GM18907 (cell line): Measurements from ENCODE around the gene PIK3R5.

Source experiments
- ATAC-seq: cut with Tn5 transposase; IDR thresholded peaks from one replicate; pipeline ENCODE4 v1.9.1; 2021; ENCODE audit warnings: mild to moderate bottlenecking, moderate library complexity; ENCODE audit not compliant: unreplicated experiment

Gene PIK3R5

GRCh38 chr17:8955021-8955959 lies 10.2 kb downstream of the PIK3R5 start:
- ATAC-seq = no peak

- peak; percentile 67 for ATAC-seq
These were observed 11.2 kb downstream of the PIK3R5 start for GRCh38 chr17:8954339-8954738.

DNA sequence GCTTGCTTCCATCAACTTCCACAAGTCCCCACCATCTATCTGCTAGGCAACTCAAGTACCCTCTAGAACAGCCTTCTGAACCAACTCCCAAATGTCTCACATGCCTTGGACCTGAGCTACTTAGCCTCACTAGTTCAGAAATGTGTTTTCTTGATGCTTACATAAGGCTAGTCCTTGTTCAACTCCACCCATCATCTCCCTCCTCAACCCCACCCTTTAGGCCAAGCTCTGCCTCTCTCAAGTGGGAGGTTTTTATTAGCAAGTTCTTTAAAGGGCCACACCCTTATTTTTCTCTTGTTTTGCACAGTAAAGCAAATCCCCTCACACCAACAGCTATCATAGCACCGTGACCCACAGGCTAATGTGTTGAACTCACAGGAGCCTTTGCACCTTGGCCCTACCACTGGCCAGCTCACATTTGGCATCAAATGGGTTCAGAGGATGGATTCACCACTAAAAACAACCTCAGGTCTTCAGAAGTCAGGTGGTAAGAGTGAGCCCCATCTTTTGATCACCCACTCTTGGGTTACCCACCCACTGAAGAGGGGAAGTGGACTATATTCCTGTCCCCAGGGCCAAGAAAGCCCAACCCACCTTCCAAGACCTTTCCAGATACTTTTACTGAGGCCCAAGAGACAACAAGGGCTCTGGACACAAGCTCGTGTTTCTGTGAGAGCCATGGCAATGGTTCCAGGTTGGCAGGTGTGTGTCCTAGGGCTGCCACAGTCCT lies 12.2 kb downstream of the PIK3R5 start:
- no peak for ATAC-seq

DNA sequence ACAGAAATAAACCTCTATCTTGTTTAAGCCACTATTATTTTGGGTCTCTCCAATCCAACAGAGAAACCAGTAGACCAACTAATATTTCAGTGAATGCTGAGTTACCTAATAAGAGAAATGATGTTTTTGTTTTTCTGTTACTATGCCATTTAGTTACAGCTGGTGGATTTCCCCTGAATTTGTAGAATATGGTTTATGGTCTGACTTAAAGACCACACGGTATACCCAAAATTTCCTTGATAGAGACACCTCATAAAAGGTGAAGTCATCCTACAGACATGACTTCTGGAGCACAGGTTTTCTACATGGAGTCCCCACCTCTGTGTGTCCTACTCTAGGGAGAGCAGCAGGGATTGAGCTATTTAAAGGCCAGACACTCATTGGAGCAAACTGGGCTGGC lies 13.3 kb downstream of the PIK3R5 start:
- ATAC-seq = no peak

- no peak for ATAC-seq
These were observed 14.3 kb downstream of the PIK3R5 start for GRCh38 chr17:8951206-8951605.

- ATAC-seq = no peak
These were observed 16.3 kb downstream of the PIK3R5 start for GRCh38 chr17:8949061-8949661.

DNA sequence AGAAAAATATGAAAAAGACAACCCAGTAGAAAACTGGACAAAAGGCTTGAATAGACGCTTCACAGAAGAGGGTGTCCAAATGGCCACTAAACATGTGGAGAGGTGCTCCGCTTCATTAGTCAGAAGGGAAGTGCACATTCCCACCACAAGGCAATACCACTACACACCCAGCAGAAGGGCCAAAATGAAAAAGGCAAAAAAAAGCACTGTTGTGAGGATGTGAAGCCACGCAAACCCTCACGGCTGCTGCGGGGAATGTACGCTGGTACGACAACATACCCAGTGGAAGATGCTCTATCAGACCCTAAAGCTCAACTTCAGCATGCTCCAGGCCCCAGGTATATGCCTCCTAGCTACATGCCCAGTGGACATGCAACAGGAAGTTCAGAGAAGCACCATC lies 17.0 kb downstream of the PIK3R5 start:
- ATAC-seq = no peak

- ATAC-seq = no peak
These were observed 18.3 kb downstream of the PIK3R5 start for GRCh38 chr17:8947201-8947600.

- no peak for ATAC-seq
These were observed 19.0 kb downstream of the PIK3R5 start for GRCh38 chr17:8946476-8946875.

GRCh38 chr17:8946071-8946470 lies 19.4 kb downstream of the PIK3R5 start:
- no peak for ATAC-seq

DNA sequence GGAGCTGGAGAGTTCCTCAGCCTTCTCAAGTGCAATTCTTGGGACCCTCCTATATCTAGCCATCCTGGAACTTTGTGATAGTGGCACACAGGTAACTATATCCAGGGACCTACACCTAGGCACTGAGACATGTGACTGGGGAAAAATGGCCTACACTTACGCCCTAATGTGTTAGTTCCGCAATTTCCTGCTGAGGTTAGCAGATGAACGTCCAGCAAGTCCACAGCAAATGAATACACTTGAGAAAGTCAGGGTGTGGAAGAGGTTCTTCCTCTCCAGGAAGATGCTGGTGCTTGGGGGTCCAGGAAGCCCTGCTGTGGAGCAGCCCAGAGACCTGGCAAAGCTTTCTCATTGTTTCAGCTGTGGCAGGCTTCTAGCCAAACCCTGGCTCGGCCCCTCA lies 20.8 kb downstream of the PIK3R5 start:
- ATAC-seq = no peak

- ATAC-seq = no peak
These were observed 21.4 kb downstream of the PIK3R5 start for GRCh38 chr17:8944083-8944482.

DNA sequence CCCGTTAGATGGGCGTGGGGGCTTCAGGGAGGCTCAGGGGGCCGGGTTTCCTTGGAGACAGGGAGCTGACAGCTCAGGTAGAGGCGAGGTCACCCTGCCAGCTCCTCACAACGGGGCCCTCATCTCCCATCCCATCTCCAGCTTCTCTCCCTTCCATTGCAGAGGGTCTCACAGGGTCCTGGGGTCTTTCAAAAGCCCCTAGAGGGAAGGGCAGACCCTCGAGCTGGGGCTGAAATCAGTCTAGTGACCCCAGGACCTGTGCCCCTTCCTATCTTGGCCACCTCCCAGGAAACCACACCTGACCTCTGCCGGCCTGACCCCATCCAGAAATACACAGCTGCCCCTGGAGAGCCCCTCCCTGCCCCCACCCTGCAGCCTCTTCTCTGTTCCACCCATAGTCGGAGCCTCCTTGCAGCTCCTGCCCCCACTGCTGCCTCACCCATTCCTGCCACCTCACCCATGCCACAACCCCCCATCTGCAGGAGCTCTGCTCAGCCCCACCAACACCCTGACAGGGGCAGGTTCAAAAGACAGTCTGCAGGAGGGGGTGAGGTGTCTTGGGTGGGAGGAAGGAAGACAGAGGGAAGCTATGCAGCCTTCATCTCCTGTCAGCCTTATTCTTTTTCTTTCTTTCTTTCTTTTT lies 23.4 kb downstream of the PIK3R5 start:
- ATAC-seq = peak; percentile 17

- ATAC-seq = peak; percentile 62
These were observed 24.0 kb downstream of the PIK3R5 start for GRCh38 chr17:8941520-8941919.

DNA sequence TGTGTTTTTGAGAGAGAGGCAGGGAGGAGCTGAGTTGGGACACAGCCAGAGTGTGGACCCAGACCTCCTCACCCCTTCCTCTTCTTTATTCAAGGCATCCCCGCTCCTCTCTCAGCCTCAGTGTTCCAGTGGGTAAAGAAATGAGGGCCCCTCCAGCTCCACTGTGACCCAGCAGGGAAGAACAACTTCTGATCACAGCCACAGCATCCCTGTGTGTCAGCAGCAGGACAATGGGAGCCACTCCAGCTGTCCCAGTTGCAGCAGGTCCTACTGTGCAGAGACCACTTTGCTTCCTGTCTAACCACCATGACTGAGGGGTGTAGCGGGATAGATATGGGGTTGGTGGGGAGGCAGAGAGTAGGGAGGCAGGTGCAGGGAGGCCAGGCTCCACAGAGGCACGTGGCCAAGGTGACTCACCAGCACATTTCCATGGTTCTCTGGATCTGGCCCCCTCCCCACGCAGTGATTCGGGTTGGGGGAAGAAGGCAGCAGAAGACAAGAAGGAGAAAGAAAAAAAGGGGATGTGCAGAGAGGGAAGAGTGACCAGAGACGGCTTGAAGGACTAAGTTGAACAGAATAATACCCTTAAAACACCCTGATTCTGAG lies 24.5 kb downstream of the PIK3R5 start:
- no peak for ATAC-seq

DNA sequence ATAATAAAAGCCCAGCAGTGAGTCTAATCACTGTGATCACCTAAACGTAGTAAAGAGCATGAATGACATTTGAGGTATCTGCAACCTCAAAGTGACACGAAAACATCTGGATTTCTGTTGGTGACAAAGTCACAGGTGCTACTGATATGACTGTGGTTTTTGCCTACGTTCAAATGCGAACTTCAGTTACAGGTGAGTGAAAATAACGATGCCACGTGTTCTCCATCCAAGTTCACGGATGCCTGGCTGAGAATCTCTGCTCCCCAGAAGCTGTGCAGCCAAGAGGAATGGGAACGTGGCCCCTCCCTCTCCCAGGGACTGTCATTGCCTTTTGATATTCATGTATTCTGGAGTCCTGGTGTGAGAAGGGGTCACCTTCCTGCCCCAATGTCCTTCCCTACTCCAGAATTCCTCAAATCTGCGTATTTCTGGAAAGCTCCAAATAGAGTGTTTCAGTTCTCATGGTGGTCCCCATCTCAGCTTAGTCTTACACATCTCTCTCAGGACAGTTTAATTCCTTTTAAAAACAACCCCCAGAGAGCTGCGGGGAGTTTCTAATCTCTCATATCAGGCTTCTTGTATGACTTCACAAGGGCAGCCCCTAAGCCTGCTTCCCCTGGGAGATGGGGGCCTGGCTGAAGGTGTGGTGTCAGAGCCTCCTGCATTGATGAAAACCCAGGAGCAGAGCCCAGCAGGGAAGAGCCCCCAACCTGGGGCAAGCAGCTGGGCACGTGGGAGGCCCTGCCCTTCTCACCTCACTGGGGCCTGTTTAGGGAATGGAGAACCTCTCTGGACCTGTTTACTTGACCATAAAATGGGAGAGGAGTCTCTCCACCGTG lies 25.8 kb downstream of the PIK3R5 start:
- ATAC-seq = peak; percentile 56

DNA sequence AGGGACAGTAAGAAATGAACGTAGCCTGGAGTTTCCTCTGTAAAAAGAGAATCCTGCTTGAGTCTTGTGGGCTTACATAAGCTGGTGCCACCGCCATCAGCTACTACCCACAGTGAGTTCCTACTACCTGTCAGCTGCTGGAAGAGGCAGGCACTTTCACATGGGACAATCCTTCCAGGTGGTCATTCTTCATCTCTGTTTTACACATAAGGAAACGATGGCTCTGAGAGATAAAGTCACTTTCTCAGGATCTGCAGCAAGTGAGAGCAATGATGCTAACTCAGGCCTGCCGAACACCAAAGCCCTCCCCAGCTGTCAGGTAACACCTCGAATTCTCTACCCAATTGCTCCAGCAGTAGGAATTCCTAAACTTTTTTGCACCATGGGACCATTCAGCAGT lies 26.6 kb downstream of the PIK3R5 start:
- no peak for ATAC-seq

DNA sequence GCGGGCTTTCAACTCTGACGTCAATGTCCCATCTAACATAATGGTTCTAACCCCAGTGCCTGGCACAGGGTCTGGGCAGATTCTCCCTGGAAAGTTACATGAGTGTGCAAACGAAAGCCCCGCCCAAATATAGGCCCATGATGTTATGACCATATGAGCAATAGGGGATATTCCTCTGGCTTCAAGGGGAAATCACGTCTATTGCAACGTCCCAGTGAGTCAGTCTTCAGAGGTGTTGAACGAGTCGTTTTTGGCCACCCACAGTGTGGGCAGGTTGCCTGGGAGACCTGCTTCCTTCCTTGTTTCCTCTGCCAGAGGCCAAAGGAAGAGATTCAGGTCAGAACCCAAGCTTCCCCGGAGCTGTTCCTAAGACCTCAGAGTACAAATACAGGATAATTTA lies 30.3 kb downstream of the PIK3R5 start:
- ATAC-seq = peak; percentile 38

DNA sequence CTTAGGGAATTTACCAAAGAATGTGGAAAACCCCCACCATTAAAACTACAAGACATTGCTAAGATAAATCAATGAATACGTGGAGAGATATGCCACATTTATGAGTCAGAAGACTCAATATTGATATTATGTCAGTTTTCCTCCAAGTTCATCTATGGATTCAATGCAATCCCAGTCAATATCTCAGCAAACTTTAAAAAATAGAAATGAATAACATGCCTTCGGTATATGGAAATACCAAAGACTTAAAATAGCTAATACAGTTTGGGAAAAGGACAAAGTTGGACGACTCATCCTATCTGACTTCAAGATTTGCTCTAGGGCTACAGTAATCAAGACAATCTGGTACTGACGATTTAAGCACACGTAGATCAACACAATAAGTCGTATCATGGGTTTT lies 31.2 kb downstream of the PIK3R5 start:
- ATAC-seq = no peak

DNA sequence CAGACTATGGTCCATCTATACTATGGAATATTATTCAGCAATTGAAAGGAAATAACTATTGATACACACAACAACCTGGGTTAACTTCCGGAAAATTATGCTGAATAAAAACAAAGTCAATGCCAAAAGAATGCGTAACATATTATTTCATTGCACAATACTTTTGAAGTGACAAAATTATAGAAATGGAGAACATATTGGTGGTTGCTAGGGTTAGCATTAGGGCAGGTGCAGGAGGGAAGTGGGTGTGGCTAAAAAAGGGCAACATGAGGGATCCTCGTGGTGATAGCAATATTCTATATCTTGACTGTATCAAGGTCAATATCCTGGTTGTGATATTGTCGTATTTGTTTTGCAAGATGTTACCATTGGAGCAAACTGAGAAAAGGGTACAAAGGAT lies 34.9 kb downstream of the PIK3R5 start:
- no peak for ATAC-seq
